Right cardiac atrium (tissue), 5 donors: ENCODE data around the gene S100A10. TPM values are rescaled to one million over a fixed set of nuclear protein-coding genes. Genes with fewer than 3 reads are reported as not detected.

Experiments
- ATAC-seq, 2 donors: fragments of 200-7000 bp; cut with Tn5 transposase; one replicate each; pipeline versions ENCODE4 v1.8.0 to v1.9.1; 2020; ENCODE audit warnings: moderate library complexity in 2 of 2, mild to moderate bottlenecking in 1 of 2
- DNase-seq, 3 donors: peaks; one replicate each; pipeline ENCODE4 v3.0.0-alpha.2; 2020
- H3K27ac ChIP-seq: one replicate; pipeline ENCODE4 v1.5.1; 2013; ENCODE audit warnings: mild to moderate bottlenecking, low read length, control low read depth, moderate library complexity
- H3K27me3 ChIP-seq: one replicate; pipeline ENCODE4 v1.6.1; 2013; ENCODE audit not compliant: control insufficient read depth, insufficient read depth
- H3K4me1 ChIP-seq: one replicate; pipeline ENCODE4 v1.6.1; 2013; ENCODE audit warnings: low read length; ENCODE audit not compliant: control insufficient read depth, insufficient read depth
- H3K4me3 ChIP-seq: one replicate; pipeline ENCODE4 v1.5.1; 2013; ENCODE audit warnings: low read length, control low read depth
- H3K9me3 ChIP-seq: one replicate; pipeline ENCODE4 v1.6.1; 2013; ENCODE audit warnings: low read length; ENCODE audit not compliant: control insufficient read depth
- WGBS: extraction: QIAGEN DNeasy Blood & Tissue Kit; methylation state at CpG from one replicate; pipeline ENCODE4 v1.1.7; 2013; 5-methylcytosine and 5-hydroxymethylcytosine counted together
- intact Hi-C, 4 donors: fragments of 100-400 bp; cut with DNase I; formaldehyde crosslinking; loops; one replicate each; pipeline versions ENCODE4 v1.11.0 to v1.14.0; 2022 to 2023
- polyA plus RNA-seq: library from polyadenylated mRNA; stranded (reverse); fragments of 200-250 nt; gene quantifications from one replicate; pipeline ENCODE4 v1.2.3, GENCODE V29; 2013
- total RNA-seq, 4 donors: library from RNA; stranded (reverse); fragmentation: NEBNext Ultra II Directional; extraction: Animal tissue kit (Norgen Biotek cat#: 25700); gene quantifications; one replicate each; pipeline ENCODE4 v1.2.1, GENCODE V29; 2021
- donor health status: healthy with polysubstance abuse.
- donor health status: DM: no; HTN: yes; CAD: no.
- donor health status: DM: no; HTN: no; CAD: no.
- donor health status: DM: no; HTN: yes; CAD: no; lungs with severe emphysema.
- donor health status: DM: yes; HTN: yes; CAD: no.

Gene S100A10
- total and polyA plus RNA-seq, 5 donors: 108 to 245 (median 222) TPM

DNA sequence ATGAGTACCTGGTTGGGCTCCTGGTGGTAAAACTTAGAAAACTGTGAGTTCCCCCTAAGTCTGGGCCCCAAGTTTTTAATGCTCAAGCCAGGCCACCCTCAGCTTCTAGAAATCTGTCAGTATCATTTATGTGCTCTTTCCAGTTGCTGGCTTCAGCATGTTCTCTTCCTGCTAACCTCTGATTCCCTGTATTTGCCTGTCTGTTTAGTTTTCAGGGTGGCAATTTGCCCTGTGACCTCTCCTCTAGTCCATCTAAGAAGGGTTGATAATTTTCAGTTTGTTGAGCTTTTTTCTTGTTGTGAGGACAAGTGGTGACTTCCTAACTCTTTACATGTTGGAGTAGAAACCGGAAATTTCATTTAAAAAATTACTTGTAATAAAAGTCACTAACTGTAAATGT is 16.0 kb upstream of the S100A10 start:
- H3K27ac ChIP-seq: no peak overlapping the region
- intact Hi-C loops: no loop called here
- H3K27me3 ChIP-seq: no peaks in the 10 kb centered on the region
- H3K4me3 ChIP-seq: no peak overlapping the region
- H3K4me1 ChIP-seq: no peaks in the 10 kb centered on the region
- no peak for ATAC-seq
- no peak for DNase-seq
- WGBS: 92% methylated on average over 1 of the region's 1 CpG
- no peaks in the 10 kb centered on the region for H3K9me3 ChIP-seq

DNA sequence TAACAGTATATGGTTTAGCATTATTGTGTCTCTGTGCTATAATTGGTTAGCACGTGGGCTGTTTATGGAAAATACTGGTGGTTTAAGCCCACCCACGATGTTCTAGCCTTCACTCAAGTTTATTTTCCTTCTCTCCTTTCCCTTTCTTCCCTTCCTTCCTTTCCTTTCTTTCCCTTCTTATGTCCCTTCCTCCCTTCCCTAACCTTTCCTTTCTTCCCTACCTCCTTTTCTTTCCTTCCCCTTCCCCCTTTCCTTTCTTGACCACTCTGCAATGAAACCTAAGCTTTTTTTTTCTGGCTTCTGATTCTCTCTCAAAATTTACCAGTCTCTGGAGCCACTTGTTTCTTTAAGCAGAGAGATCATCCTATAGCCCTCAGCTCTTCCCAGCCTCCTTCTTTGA is 13.4 kb upstream of the S100A10 start:
- intact Hi-C loops: no loop called here
- DNase-seq (no peak), ATAC-seq (no peak)
- H3K4me1 ChIP-seq: peaks cover 3% of the 10 kb centered on the region
- no peaks in the 10 kb centered on the region for H3K9me3 ChIP-seq
- no peak overlapping the region for H3K27ac ChIP-seq
- no peak overlapping the region for H3K4me3 ChIP-seq
- 51% methylated on average over 2 of the region's 2 CpGs for WGBS
- H3K27me3 ChIP-seq: no peaks in the 10 kb centered on the region

- ATAC-seq (no peak), DNase-seq (no peak)
- 62% methylated on average over 4 of the region's 4 CpGs for WGBS
- H3K9me3 ChIP-seq: no peaks in the 10 kb centered on the region
- H3K4me1 ChIP-seq: peaks cover 3% of the 10 kb centered on the region
- intact Hi-C loops: no loop called here
- H3K4me3 ChIP-seq: no peak overlapping the region
- H3K27ac ChIP-seq: no peak overlapping the region
- H3K27me3 ChIP-seq: no peaks in the 10 kb centered on the region
Measured at GRCh38 chr1:152005360-152005912, 11.8 kb upstream of the S100A10 start.

GRCh38 chr1:152003846-152004442 is 10.3 kb upstream of the S100A10 start:
- Histone ChIP-seq H3K27ac (no peak overlapping the region), H3K4me1 (peaks cover 3% of the 10 kb centered on the region), H3K9me3 (no peaks in the 10 kb centered on the region), H3K4me3 (no peak overlapping the region), H3K27me3 (no peaks in the 10 kb centered on the region)
- intact Hi-C loops: loop anchor here in 1 of 4 donors (5.0 kb wide), 1 partner anchor 37 kb away; no protein-coding TSS in a partner anchor
- DNase-seq: no peak
- WGBS: 52% methylated on average over 4 of the region's 4 CpGs
- no peak for ATAC-seq

DNA sequence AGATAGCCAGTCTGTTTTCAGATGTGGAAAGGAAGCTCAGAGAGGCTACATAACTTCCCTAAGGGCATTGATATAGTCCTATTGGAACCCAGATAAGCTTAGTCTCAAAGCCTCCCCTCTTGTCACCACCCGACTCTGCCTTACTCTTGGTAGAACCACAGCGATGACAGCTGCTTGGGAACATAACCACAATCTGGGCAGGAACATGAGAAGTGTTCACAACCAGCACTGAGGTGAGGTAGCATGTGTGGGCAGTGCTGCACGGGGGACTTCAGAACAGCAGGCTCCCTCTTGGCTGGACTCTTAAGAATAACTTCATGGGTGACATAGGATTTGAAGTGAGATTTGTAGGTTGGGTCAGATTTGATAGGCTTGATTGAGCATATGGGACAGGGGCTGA is 9.3 kb upstream of the S100A10 start:
- DNase-seq (no peak), ATAC-seq (peak in 1 of 2 donors; percentile 15)
- no peaks in the 10 kb centered on the region for H3K27me3 ChIP-seq
- H3K9me3 ChIP-seq: no peaks in the 10 kb centered on the region
- no peak overlapping the region for H3K4me3 ChIP-seq
- intact Hi-C loops: loop anchor here in 1 of 4 donors (5.0 kb wide), 1 partner anchor 36 kb away; no protein-coding TSS in a partner anchor
- H3K4me1 ChIP-seq: peaks cover 3% of the 10 kb centered on the region
- no peak overlapping the region for H3K27ac ChIP-seq
- 30% methylated on average over 3 of the region's 3 CpGs for WGBS

DNA sequence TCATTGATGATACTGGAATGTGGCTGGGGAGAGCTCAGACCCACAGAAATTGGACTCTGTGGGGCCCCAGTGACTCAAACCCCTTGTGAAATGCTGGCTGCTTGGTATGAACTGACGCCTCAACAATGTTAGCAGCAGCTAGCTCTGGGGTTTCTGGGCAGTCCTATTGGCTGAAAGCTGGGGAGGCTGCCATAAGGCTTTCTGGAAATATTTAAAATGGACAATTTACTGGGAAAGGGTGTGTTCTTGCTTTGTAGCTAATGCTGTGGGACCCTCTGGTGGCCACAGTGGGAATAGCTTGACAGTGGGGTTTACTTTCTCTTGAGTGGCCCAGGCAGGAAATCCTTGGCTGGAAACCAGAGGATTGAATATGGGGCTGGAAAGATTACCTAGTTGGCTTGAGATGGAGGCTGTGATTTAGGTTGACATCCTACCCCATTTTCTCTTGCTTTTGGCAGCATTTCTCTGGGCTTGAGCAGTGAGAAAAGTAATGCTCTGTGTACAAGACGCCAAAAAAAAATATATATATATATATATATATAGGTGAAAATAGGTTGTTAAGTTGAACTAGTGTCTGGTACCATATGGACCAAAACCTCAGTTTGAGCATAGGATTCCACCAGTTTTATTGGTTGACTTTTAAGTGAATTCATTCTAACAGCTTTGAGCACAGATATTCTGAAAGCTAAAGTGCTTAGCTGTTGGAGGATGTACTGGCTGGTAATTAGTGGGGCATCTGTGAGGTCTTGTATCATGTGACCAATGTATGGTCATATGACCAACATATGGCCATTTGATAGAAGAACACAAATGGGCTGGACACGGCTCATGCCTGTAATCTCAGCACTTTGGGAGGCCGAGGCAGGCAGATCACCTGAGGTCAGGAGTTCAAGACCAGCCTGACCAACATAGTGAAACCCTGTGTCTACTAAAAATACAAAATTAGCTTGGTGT is 8.2 kb upstream of the S100A10 start:
- peak overlapping the region; percentile 77 for H3K27ac ChIP-seq
- peaks cover 3% of the 10 kb centered on the region for H3K4me1 ChIP-seq
- no peak overlapping the region for H3K4me3 ChIP-seq
- ATAC-seq: peak; percentile 76 to 83
- no peaks in the 10 kb centered on the region for H3K27me3 ChIP-seq
- no peaks in the 10 kb centered on the region for H3K9me3 ChIP-seq
- peak; percentile 91 to 96 (median 91) for DNase-seq
- WGBS: 68% methylated on average over 4 of the region's 4 CpGs
- intact Hi-C loops: loop anchor here in 1 of 4 donors (5.0 kb wide), 1 partner anchor 35 kb away; no protein-coding TSS in a partner anchor

GRCh38 chr1:152000964-152001630 is 7.4 kb upstream of the S100A10 start:
- H3K27ac ChIP-seq: peak overlapping the region; percentile 77
- no peaks in the 10 kb centered on the region for H3K9me3 ChIP-seq
- WGBS: 30% methylated on average over 4 of the region's 4 CpGs
- DNase-seq (no peak), ATAC-seq (peak; percentile 46 to 54)
- H3K27me3 ChIP-seq: no peaks in the 10 kb centered on the region
- H3K4me3 ChIP-seq: no peak overlapping the region
- peaks cover 3% of the 10 kb centered on the region for H3K4me1 ChIP-seq
- intact Hi-C loops: loop anchor here in 1 of 4 donors (5.0 kb wide), 1 partner anchor 34 kb away; no protein-coding TSS in a partner anchor

GRCh38 chr1:151998611-151999362 is 5.1 kb upstream of the S100A10 start:
- Histone ChIP-seq H3K4me1 (no peaks in the 10 kb centered on the region), H3K27me3 (no peaks in the 10 kb centered on the region), H3K4me3 (no peak overlapping the region), H3K27ac (no peak overlapping the region), H3K9me3 (no peaks in the 10 kb centered on the region)
- DNase-seq (no peak), ATAC-seq (no peak)
- intact Hi-C loops: loop anchor here in 2 of 4 donors (2.0 to 5.0 kb wide), 3 partner anchors 36 to 66 kb away; no protein-coding TSS in a partner anchor

DNA sequence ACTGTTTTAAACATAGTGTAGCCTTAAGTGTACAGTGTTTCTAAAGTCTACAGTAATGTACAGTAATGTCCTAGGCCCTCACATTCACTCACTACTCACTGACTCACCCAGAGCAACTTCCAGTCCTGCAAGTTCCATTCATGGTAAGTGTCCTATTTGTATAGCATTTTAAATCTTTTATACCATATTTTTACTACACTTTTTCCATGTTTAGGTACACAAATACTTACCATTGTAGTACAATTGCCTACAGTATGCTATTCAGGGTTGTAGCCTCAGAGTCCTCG is 3.6 kb upstream of the S100A10 start:
- H3K4me1 ChIP-seq: no peaks in the 10 kb centered on the region
- H3K4me3 ChIP-seq: no peak overlapping the region
- no peak for DNase-seq
- no peak overlapping the region for H3K27ac ChIP-seq
- no peaks in the 10 kb centered on the region for H3K27me3 ChIP-seq
- no peaks in the 10 kb centered on the region for H3K9me3 ChIP-seq
- intact Hi-C loops: loop anchor here in 2 of 4 donors (2.0 to 5.0 kb wide), 3 partner anchors 35 to 65 kb away; no protein-coding TSS in a partner anchor
- 96% methylated on average over 1 of the region's 1 CpG for WGBS
- ATAC-seq: no peak

GRCh38 chr1:151995774-151996173 is 2.1 kb upstream of the S100A10 start:
- intact Hi-C loops: loop anchor here in 3 of 4 donors (2.0 to 5.0 kb wide), 3 partner anchors 33 to 63 kb away; no protein-coding TSS in a partner anchor
- ATAC-seq (no peak), DNase-seq (no peak)
- H3K9me3 ChIP-seq: no peaks in the 10 kb centered on the region
- H3K27ac ChIP-seq: no peak overlapping the region
- peaks cover under 1% of the 10 kb centered on the region for H3K4me1 ChIP-seq
- WGBS: 89% methylated on average over 2 of the region's 2 CpGs
- H3K4me3 ChIP-seq: no peak overlapping the region
- H3K27me3 ChIP-seq: no peaks in the 10 kb centered on the region
